ENCODE data around the gene RABGAP1.

The RABGAP1 gene

GRCh38 chr9:123135430-123135829 is 194.6 kb downstream of the RABGAP1 start:
- no peak for ATAC-seq
- Mint-ChIP-seq H3K9me3 (no peaks in the 10 kb centered on the region), H3K4me3 (no peak overlapping the region), H3K4me1 (no peaks in the 10 kb centered on the region), H3K27ac (no peak overlapping the region), H3K36me3 (peaks cover 22% of the 10 kb centered on the region)
- DNase-seq (ENCODE audit: low spot score in 2 of 2), result no peak

- ATAC-seq (no peak), DNase-seq (ENCODE audit: low spot score in 2 of 2) (no peak)
- Mint-ChIP-seq H3K4me3 (no peak overlapping the region), H3K27ac (no peak overlapping the region), H3K9me3 (no peaks in the 10 kb centered on the region), H3K36me3 (peaks cover 22% of the 10 kb centered on the region), H3K4me1 (no peaks in the 10 kb centered on the region)
Measured at GRCh38 chr9:123138163-123138562, 197.3 kb downstream of the RABGAP1 start.

DNA sequence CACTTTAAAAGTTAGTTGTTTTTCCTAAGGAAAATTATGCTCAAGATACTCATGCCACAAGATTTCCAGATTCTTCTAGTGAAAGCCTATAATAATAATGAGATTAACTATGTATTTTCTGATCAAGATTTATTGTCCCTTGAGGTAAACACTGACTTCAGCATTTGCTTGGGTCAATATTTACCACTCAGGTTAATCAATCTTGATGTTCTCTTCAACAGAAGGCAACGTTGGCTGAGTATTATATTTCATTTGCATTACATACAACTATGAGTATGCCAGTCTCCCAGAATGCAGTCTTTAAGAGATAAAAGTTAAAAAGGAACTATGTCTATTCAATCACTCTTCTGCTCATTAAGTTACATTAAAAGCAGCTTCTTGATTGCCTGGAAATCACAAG is 208.2 kb downstream of the RABGAP1 start:
- no peak for ATAC-seq
- Mint-ChIP-seq H3K4me1 (no peaks in the 10 kb centered on the region), H3K36me3 (peaks cover 18% of the 10 kb centered on the region), H3K27ac (no peak overlapping the region), H3K9me3 (no peaks in the 10 kb centered on the region), H3K4me3 (no peak overlapping the region)
- no peak for DNase-seq (ENCODE audit: low spot score in 2 of 2)

DNA sequence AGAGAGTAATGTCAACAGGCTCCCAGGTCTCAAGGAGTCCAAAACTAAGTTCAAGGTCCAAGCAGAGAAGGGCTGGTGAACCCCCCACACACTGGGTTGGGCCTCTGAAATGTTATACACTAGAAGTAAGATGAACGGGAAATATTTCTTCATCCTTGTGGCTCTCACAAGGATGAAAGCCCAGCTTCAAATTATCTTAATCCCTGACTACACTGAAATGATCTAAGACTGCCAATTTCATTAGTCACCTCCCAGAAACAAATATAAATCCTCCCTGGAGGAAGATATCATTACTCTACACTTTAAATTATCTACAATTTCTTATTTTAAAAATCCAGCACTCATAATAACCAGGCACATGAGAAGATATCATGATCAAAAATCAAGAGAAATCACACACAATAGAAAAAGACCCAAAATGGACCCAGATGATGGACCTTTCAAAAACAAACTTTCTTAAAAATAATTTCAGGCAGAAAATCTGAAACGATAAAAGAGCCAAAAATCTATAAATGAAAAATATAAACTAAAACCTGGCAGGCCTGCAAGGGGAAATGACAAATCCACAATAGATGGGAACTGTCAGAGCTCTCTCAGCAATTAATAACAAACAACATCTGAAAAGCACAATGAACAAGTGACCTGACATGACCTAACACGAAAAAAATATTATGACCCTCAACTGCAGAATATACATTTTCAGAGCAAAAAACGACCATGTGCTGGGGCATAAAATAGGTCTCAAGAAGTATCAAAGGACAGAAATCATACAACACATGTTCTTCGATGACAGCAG is 210.1 kb downstream of the RABGAP1 start:
- H3K36me3 Mint-ChIP-seq, result peaks cover 17% of the 10 kb centered on the region
- H3K4me3 Mint-ChIP-seq, result no peak overlapping the region
- DNase-seq (ENCODE audit: low spot score in 2 of 2) (no peak), ATAC-seq (no peak)
- H3K9me3 Mint-ChIP-seq, result no peaks in the 10 kb centered on the region
- no peak overlapping the region for H3K27ac Mint-ChIP-seq
- H3K4me1 Mint-ChIP-seq, result no peaks in the 10 kb centered on the region
